NCI-H1694 (cell line): ENCODE data around the gene GABRP.
A peak's percentile ranks its signal among the peaks of the same experiment; 100 is the strongest.
"Not testable (repeated sequence)": the region's sequence is repeated elsewhere in the genome, so short reads cannot be mapped to it uniquely, and the experiment has no call there.

Experiments
- DNase-seq: peaks from one replicate; lab custom pipeline; 2025; lab: John Stamatoyannopoulos, UW

The GABRP gene, protein sequence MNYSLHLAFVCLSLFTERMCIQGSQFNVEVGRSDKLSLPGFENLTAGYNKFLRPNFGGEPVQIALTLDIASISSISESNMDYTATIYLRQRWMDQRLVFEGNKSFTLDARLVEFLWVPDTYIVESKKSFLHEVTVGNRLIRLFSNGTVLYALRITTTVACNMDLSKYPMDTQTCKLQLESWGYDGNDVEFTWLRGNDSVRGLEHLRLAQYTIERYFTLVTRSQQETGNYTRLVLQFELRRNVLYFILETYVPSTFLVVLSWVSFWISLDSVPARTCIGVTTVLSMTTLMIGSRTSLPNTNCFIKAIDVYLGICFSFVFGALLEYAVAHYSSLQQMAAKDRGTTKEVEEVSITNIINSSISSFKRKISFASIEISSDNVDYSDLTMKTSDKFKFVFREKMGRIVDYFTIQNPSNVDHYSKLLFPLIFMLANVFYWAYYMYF

DNA sequence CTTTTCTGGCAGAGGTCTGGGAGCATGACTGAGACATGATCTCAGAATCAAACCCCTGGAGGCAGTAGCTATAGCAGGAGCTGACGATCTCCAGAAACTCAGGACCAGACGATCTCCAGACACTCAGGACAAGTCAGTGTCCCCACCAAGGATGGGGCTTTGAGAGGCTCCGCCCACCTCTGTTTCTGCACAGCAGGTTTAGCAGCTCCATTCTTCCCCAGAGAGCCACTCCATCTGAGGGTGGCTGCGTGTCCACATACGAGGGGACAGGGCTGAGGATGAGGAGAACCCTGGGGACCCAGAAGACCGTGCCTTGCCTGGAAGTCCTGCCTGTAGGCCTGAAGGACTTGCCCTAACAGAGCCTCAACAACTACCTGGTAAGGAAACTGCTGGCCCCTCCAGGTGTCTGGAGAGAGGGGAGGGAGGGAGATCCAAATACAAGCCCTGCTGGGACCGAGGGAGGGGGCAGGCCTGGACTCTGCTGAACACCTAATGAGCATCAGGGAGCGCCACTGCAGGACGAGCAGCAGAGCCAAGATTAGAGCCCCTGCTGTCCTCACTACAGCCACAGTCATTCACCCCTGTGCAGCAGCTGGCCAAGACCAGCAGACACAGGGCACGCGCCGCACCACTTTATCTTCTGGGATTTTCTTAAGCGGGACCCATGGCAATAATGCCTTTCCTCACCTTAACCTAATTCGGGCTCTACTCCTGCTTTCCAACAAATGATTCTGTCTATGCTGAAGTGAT lies at the start of gene GABRP:
Gene GABRP, plus strand, starts transcription at position 228 of the 750 bp plus-strand sequence. CDS start 4,891 bp downstream, outside the sequence.
- no peak for DNase-seq

DNA sequence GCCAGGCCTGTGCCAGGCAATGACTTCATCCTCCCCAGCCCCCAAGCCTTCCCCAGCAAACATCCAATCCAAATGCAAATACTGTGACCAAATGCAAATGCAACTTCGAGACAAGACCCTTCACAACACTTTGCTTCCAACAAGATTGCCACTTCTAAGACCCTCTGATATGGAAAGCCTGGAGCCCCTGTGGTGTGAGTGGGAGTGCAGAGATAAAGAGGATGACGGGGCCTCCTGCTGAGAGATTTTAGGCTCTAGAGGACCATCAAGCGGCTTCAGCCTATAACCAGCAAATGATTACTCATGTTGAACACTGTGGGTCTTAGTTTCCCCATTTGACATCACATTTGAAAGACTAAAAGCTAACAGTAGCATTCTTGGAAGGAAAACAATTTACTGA lies 46.6 kb upstream of the GABRP start:
- no peak for DNase-seq

DNA sequence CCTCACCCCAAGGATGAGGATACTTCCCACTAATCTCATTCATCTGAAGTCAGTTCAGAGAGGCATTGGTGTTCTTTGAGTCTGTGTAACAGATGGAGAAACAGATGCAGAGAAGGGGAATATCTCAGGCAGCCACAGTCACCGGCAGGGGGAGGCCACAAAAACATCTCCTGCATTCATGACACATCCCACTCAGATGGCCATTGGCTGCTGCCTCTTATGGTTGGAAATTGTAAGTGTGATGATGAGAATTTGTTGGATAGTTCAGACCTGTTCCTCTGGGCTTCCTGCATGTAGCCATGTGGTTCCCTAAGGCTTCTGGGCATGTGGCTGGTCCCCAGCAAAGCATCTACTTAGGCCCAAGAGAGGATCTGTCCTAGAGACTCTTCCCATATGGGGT lies 45.9 kb upstream of the GABRP start:
- peak; percentile 50 for DNase-seq

DNA sequence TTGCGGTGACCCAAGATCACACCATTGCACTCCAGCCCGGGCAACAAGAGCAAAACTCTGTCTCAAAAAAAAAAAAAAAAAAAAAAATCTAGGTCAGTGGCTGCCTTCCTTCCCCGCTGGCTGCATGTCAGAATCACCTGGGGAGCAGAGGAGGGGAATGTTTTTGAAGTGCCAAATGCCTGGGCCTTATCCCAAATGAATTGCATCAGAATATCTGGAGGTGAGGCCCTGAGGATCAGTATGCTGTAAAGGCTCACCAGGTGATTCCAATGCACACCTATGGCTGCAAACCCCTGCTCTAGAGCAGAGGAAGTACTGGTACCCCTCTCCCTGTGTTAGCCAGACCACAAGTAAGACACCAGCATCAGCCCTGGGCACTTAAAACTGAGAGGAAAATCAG lies 44.7 kb upstream of the GABRP start:
- no peak for DNase-seq

DNA sequence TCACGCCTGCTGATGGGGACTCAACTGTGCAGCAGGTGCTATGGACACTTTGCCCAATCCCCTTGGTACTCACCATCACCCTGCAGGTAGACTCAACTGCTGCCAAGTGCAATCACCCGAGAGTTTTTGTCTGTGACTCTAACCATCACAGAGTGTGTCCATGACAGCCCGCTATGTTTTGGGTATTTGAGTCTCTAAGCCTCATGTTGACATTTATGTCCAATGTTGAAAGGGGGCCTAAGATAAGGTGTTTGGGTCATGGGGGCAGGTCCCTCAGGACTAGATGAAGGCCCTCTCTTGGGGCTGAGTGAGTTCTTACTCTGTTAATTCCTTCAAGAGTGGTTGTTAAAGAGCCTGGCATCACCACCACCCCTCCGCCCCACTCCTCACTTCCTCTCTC lies 44.1 kb upstream of the GABRP start:
- DNase-seq = no peak

DNA sequence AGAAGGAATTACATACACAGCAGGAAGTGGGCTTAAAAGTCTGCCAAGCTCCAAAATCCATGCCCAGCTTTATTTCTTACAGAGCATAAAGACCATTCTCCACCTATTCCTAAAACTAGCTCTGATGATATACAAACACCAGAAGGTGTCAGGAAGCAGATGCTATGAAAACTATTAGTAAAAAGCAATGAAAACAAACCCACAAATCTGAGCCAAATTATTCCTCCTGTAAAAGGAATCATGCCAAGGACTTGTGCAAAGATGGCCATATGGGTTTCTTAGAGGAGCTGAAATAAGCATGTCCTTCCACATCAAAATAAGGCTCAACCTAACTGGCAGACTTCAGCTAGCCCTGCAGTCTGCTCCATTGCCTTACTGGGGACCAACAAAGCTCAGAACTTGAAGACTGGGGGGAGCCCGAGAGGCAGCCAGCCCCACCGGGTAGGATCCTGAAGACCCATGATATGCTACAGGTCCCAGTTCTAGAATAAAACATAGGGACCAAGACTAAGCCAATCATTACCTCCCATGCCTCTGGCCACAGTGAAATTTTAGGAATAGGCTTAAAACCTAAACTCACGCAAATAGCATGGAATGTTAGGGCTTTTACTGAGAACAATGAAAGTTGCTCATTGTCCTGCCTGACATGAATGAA lies 42.8 kb upstream of the GABRP start:
- DNase-seq = peak; percentile 77

DNA sequence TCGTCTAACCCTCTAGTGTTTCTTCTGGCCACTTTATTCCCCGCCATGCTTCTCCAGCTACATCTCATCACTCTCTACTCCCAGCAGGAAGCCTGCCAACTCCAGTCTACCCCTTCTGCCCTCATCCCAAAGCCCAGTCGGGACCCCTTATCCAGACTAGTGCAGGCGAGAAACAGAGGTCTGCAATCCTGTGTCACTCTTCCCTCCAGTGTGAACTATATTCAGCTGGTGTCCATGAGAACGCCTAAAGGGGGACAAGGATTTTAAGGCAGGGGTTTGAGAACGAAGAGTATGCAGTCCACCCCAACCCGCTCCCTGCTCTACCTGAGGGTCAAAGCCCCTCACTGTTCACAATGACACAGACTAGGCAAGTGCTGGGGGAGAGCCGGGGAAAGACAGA lies 41.7 kb upstream of the GABRP start:
- DNase-seq = no peak

DNA sequence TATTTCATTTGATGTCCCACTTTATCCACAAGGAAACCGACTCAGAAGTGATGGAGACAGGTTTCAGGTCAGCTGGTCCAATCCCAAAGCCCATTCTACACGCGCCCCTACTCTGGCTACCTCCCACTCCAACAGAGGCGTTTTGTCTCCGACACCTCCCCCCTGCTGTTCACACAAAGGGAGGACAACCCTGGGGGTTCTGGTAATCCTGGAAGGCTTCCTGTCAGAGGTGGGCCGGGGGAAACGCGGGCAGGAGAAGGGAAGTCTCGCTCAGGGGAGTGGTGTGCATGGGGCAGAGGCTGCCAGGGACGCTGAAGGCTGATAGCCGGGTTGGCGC lies 39.7 kb upstream of the GABRP start:
- no peak for DNase-seq

DNA sequence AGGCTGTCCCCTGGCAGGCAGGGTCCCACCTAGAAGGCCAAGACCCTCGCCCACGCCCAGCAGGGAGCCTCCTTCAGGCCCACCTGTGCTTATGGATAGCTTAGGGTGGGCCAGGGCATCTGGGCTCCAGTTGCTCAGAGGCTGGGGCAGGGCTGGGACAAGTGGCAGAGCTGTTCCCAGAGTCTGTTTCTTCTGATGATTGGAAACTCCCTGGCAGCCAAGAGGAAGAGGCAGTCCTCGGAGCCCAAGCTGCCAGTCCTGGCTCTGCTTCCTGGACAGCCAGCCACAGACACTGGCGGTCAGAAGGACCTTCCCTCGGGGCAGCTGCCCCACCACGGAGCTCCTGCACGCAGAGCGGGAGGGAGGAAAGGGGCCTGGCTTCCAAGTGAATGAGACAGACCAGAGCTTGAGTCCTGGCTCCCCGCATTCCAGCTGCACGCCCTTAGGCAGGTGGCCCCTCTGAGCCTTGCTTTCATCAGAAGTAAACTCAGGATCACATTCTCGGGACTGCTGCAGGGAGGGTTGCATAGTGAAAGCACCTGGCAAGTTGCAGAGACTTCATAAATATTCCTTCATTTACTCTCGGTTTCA lies 37.9 kb upstream of the GABRP start:
- DNase-seq = no peak

DNA sequence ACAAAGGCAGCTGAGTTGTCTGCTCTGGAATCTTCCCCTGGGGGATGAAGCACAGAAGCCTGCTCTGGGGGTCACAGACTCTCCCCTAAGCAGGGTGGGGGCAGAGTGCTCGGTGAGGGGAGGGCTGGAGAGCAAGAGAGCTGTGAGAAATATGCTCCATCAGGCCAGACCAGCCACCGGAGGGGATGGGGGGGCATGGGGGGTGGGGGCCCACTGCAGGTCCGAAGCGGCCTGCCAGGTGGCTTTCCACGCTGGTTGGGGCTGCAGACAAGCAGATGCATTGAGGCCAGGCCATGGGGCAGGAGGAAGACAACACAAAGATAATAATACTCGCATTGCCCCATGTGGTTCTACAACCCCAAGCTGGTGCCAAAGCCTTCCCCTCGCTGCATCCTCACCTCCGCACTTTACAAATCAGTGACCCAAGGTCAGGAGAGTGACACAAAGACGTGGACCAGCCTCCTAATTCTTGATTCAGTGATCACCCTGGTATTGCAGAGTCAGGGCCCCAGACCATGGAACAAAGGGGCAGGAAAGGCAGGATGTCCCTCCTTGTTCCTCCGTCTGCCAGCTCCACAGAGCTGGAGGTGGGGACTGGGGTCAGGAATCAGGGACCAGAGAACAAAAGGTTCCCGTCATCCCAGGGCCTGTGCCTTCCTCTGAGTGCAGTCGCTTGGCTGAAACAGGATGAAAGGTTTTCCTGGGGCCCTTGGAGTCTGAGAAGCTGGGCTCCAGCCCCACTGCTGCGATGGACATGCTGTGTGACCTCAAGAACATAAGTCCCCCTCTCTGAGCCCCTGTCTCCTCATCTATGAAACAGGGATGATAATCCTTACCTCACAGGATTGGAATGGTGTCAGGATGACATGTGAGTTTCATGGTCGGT lies 37.2 kb upstream of the GABRP start:
- DNase-seq = no peak

DNA sequence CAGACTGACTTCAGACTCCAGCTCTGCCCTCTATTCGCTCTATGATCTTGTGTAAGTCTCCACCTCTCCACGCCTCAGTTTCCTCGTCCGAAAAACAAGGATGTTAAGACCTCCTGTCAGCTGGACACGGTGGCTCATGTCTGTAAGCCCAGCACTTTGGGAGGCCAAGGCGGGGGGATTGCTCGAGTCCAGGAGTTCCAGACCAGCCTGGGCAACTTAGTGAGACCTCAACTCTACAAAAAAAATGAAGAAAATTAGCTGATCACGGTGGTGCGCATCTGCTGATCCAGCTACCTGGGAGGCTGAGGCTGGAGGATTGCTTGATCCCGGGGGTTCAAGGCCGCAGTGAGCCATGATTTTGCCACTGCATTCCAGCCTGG lies 36.6 kb upstream of the GABRP start:
- DNase-seq = no peak

DNA sequence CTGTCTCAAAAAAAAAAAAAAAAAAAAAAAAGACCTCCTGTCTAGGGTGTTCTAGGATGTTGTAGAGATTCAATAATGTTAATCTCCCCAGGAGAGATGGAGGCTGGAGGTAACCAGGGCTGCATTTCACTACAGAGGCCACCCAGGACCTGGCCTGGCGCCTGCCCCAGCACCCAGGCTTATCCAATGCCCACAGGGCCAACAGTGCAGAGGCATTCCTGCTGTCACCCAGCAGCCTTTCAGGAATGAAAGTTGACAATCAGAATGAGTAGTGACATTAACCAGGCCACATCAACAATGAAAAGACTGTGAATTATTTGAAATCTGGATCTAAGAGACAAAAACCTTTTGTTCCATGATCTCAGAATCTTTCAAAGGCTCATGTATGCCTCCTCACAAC lies 36.2 kb upstream of the GABRP start:
- no peak for DNase-seq

DNA sequence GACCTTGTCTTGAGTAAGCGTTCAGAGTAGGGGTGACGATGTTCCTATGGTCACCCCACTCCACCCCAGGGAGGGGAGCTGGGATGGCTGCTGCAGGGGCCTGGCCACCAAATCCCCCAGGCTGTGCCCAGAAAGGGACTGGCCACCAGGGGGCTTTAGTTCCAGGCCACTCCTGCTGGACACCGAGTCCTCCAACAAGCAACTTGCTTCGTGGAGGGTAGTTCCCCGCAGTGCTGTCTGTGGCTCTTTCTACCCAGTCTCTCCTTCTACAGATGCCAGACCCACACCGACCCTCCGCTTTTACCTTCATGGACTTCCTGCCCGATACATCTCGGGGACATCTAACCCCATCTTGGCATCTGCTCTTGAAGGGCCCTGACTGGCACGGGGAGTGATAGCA lies 35.7 kb upstream of the GABRP start:
- DNase-seq = no peak

DNA sequence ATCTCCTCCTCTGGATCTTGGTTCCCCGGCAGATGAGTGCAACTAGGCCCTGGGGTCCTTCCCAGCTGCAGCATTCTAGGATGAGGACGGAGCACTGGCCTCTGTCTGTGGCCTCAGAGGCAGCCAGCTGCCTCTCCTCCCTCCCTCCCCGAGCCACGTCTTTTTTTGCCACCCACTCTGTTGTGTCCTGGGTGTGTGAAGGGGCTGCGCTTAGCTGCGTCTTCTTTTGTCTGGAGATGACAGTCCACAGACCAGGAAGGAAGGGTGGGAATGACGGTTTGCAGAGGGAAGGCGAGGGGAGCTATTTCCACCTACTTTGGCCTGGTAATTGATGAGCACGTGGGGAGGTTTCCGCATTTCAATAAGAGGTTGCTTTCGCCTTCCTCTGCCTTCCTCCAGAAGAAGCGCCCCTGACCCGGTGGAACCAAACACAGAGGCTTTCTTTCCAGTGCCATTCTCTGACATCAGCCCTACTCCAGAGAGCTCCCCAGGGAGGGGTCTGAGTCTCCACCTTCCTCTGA lies 34.5 kb upstream of the GABRP start:
- DNase-seq = no peak

DNA sequence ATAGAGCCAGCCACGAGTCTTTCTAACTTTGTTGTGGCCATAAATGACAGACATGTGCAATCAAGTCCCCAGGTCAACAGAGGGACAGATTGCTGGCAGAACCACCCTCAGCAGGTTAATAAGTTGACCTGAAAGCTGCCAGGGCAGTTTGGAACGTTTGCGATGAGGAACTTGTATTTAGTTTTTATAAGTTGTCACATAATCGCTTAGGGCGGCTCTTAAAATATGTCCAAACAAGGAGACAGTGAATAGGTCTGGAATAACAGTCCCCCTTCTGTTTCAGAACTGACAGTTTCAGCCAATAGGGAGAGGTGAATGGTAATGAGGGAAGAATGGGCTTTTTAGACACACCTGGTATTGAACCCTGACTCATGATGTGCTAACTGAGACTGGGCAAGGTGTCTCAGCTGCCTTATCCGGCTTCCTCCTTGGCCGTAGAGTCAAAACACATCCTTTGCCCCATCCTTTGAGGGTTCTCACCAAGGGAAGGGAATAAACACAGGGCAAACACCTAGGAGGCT lies 33.6 kb upstream of the GABRP start:
- DNase-seq = no peak

DNA sequence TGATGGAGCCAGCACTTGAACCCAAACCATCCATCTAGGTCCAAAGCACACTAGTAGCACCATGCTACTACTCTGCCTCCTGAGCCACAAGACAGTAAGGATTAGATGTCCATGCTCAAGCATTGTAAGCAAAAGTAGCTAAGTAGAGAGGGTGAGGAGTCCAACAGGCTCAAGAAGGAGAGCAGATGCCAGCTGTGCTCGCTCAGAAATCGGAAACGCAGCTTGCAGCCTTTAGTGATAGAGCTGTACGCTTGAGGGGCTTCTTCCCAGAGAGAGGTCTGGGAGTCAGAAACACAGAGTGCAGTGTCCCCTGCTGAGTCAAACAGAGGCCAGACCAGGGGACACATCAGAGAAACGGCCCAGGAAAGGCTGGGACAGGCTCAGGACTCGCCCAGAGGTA lies 32.7 kb upstream of the GABRP start:
- no peak for DNase-seq

DNA sequence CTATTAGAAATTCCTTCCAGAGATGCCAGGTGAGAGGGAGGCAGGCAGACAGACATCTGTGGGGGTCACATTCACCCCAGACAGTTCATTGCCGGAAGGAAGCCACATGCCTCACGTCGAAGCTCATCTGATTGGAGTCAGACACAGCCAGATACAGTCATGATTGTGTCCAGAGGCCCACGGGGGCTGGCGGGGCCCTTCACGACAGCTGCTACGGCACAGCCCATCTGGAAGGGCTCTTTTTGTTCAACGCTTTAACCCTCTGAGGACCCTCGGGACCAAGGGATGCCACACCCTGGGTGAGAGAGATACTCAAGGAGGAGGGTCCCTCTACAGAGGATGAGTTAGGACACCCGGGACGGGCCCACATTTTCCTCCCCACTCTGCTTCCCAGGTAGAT lies 31.9 kb upstream of the GABRP start:
- no peak for DNase-seq

DNA sequence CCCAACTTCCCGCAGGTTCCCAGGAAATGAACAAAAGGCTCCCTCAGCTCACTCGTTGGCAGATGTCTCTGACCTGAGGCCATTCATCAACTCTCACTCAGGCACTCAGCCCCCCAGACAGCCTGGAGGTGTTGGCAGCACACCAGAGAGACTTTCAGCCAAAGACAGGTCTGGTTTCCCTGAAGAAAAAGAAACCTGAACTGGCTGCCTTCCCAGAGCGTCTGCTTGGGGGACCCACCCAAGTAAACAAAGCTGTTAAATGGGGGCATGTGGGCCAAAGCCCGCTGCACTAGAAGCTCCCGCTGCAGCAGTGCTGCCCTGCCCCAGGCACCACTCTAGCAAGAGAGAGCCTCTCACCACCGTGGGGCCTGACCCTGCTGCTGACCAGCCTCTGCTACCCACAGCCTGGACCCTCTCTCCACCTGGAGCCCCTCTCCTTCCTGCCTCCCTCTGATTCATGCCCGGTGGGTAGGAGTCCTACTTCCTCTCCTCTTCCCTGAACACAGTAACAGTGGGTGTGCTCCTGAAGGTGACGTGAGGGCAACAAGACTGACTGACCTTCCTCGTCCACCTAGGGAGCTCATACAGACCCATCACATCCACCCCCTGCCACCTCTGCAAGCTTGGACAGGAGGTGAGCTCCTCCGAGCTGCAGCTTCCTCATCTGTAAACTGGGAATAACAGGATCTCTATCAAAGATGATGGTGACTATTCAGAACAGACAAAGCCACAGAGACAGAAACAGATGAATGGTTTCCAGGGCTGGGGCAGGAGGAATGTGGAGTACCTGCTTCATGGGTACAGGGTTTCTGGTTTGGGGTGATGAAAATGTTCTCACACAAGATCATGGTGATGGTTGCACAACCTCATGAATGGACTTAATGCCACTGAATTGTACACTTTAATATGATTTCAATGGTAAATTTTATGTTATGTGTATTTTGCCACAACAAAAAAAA lies 31.0 kb upstream of the GABRP start:
- DNase-seq = peak; percentile 83

DNA sequence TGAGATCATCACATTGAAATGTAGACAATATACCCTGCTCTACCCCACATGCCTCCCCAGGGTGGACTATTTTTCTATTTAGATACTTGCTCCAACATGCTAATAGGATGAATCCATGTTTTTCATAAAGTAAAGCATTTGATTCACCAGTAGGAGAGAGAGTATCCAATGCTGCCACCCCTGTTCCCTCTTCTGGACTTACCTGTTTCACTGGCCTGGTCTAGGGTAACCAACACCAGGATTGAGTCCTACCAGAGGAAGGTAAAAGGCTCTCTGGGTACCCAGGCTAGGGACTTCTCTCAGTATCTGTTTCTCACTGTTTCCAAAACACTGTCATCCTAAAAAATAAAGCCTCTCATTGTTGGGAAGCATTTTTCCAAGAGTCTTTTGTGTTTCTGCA lies 30.2 kb upstream of the GABRP start:
- DNase-seq = no peak

DNA sequence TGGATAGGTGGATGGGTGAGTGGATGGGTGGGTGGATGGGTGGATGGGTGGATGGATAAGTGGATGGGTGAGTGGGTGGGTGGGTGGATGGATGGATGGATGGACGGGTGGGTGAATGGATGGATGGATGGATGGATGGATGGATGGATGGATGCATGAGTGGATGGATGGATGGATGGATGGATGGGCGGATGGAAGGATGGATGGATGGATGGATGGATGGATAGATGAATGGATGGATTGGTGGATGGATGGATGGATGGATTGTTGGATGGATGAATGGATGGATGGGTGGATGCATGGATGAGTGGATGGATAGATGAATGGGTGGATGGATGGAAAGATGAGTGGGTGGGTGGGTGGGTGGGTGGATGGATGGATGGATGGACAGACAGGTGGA lies 29.0 kb upstream of the GABRP start:
- DNase-seq = not testable (repeated sequence)
